GM18873 (cell line): ENCODE measurements around the gene MICAL3.

ENCODE experiments used
- ATAC-seq: cut with Tn5 transposase; IDR thresholded peaks from one replicate; pipeline ENCODE4 v1.9.1; 2021; ENCODE audit warnings: mild to moderate bottlenecking, moderate library complexity, moderate number of reproducible peaks; ENCODE audit not compliant: unreplicated experiment, low FRiP score

Gene MICAL3

DNA sequence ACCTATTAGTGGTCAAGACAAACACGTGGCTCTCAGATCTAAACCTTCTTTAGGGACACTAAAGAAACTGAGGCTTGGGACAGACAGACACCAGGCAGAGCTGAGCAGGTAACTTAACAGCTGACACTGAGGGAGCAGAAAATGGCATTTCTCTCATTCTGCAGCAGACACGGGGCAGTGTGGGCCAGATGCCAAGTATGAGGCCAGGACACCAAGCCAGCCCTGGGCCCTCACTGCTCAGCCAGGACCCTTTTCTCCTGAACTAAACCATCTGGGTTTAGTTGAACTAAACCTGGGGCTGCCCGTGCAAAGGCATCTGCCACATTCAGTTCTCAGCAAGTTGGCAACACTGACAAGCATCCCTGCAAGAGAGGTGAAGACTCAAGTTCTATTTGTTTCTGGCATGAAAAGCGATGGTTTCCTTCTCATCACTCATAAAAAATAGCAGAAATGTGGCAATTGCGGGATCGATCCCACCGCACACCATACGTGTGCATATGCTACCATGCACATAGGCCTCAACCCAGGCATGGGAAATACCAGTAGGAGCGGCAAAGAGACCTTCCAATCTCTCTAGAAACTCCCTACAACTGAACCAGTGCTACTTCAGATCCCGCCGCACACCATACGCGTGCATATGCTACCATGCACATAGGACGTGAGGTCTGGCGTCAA lies 150.0 kb downstream of the MICAL3 start:
- ATAC-seq = no peak

DNA sequence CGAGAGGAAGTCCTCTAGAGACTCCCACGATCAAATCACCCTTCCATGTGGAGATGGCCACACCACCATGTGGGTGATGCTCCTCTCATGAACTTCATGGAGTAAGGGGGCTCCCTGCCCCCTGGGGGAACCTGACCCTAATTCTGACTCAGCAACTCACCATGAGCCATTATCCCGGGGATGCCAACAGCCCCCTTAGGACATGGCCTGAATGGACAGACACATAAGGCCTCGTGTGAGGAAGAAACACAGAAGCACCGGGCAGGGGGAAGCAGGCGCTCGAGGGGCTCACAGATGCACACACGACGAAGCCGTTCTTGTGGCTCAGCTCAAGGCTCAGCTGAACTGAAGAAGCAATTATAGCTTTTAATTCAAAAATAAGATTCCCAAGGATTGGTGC lies 150.6 kb downstream of the MICAL3 start:
- no peak for ATAC-seq

DNA sequence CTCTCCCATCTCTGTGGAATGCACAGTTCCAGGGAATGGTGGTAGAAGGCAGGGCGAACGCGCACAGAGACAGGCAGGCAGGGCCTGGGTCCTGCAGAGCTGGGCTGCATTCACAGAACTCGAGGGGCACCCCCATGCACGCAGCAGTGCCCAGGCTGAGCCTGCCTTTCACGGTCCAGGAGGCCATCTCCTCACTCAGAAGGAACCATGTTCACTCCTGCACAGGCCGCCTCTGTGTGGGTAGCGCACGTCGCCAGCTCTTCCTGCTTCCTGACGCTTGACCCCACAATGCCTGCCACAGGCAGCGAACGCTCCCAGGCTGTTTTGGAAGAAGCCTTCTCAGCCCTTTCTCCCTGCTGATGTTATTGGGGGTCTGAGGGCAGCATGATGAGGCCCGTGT lies 151.2 kb downstream of the MICAL3 start:
- no peak for ATAC-seq

DNA sequence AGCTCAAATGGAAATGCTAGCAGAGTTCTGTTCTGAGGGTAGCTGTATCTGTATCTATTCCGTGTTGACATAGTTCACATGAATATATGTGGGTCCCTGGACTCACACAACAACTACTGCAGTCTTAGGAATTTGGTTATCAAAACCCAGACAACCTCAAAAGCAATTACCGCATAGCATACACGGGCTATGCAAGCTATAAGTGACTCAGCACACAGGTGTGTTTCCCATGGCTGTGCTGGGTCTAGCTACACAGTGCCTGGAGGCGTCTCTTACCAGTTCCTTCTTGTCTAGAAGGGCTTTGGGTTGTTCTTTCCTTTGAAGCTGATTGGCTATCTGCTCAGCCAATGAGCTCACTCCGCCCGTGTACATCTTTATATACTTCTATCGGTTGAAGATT lies 151.9 kb downstream of the MICAL3 start:
- ATAC-seq = no peak

DNA sequence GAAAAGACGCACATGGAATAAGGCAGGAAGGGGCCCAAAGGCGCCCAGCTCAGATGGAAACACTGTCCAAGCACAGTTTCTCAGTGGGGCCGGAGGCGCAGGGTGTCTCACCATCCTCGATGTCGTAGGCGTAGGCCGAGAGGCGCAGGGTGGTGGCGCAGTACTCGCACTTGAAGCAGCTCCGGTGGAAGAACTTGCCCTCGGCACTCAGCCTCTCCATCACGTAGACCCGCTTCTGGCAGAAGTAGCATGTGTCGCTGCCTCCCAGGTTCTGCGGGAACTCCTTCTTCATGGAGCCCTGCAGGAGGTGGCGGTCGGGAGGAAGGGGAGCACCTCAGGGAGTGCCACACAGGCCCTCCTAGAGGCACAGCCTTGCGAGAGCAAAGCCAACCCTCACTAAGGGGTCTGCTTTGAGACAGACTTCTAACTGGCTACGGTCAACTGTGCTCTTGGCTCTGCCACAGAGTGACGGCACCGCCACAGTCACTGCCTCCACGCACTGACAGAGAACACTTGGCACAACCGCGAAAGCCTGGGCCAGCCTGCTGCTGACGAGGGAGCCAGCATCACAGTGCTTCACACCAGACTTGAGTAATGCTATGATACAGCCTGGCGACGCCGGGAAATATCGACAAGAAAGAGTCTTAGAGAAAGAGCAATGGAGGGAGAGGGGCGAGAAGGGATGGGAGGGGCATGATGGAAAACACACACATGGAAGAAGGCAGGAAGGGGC lies 152.5 kb downstream of the MICAL3 start:
- ATAC-seq = no peak

DNA sequence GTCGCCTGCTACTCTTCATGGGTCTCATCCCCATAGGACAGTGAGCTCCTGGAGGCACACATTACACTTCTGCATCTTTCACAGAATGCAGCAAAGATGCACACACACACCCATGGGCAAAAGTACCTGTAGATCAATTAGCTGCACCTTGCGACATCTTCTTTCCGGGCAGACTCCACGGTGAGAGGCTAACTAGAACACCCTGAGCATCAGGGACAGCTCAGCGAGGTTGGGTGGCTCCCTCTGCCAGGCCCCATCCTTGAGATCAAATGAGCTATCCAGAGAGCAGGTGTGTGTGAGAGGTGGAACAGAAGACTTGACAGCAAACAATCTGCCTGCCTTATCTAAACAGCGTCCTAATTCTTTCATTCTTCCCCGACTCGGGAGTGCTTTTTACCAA lies 154.0 kb downstream of the MICAL3 start:
- no peak for ATAC-seq

DNA sequence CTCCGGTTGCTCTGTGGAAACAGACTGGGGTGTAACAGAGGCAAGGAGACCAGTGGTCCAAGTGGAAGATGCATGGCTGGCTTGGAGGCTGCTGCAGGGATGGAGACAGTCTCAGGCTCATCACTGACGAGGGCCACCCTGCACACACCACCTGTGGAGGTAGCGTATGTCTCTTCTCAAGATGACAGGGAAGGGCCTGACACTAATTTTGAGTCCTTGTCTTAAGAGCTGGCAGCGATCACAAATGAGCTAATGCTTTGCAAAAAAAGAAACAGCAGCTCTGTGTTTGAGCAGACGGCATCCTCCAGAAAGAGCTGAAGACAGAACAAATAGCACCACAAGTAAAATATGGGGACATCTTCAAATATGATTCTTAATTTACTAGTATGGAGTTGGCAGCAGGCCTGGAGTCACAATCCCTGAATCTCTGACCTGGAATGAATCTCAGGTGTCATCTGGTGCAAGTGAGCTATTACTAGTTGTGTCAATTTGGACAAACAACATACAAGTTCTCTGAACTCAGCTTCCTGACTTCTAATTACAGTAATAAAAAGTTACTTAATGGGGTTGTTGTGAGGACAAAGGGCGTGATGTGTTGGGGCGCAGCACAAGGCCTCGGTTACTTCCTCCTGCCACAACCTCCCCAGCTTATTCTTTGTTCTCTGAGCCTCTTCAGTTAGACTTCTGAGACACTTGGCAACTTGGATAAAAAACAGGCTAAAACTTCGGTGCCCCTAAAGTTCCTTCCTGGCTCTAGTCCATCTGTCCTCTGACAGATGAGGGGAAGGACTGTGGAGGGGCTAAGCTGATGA lies 154.9 kb downstream of the MICAL3 start:
- no peak for ATAC-seq

DNA sequence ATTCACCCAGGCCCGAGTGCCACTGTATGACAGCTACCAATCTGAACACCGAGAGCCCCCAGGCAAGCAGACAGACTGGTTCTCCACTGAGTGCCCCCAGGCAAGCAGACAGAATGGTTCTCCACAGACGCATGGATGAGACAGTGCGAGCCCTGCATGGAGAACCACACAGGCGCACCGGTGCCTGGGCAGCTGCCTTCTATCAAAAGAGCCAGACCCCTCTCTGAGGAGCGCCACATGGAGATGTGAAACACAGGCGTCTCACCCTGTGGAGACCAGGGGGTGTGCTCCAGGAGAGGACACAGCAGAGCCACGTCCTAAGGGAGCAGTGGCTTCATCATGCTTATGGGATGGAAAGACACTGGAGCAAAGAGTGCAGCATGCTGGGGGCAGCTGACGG lies 155.6 kb downstream of the MICAL3 start:
- ATAC-seq = no peak

DNA sequence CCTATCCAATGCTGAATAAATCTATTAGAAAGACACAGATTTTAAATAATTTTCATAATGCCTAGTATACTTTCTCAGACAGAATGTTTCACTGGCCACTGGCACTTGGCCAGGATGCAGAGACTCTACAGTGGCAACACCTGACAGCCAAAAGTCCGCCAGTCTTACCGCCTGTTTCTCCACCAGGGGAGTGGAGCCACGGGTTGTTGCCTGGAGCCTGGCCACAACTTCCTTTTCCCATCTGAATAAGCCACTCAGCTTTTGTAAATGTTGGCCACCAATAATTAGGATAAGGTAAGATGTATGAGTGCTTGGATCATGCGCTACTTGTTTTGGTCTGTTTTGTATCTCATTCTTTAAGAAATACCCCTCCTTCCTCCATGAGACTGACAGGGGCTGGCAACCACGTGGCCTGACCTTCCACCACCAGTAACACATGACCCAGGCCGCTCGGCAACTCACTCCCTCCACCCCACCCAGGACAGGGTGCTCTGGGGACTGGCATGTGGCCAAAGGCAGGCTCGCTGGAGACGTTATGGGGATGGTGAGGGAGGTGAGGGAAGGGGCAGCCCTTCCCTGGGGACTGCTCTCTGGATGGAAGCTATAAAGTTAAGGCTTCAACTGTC lies 157.1 kb downstream of the MICAL3 start:
- ATAC-seq = no peak

DNA sequence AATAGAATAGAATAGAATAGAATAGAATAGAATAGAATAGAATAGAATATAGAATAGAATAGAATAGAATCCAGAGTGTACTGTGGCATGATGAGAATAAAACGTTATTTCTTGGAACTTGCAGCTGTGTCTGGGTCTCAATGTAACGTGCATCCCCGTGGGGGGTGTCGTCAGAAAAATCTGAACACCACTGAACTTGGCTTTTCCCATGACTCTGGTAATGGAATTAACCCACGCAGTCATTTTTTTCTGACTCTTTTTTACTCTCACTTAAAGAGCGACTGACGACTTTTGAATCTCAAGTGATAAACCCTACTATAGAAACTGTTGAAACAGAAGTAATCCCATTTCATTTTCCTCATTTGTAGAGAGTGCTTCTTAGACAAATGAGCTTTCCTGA lies 157.7 kb downstream of the MICAL3 start:
- no peak for ATAC-seq

DNA sequence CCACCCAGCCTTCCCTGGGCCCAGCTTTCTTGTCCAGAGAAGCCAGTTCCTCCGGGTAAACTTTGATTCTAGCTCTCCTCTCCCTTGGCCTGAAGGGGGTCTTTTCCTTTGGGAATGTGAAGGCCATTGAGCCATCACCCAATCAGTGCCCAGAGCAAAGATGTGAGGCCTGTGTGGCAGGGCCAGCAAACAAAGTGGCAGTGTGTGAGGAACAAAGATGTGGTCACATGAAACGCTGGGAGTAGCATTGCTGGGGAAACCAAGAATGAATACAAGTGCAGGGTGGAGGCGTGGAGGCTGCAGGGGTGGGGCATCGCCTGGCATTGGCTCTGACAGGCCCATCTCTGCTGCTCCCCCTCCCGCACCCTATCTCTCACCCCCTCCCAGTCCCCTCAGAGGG lies 158.2 kb downstream of the MICAL3 start:
- no peak for ATAC-seq

DNA sequence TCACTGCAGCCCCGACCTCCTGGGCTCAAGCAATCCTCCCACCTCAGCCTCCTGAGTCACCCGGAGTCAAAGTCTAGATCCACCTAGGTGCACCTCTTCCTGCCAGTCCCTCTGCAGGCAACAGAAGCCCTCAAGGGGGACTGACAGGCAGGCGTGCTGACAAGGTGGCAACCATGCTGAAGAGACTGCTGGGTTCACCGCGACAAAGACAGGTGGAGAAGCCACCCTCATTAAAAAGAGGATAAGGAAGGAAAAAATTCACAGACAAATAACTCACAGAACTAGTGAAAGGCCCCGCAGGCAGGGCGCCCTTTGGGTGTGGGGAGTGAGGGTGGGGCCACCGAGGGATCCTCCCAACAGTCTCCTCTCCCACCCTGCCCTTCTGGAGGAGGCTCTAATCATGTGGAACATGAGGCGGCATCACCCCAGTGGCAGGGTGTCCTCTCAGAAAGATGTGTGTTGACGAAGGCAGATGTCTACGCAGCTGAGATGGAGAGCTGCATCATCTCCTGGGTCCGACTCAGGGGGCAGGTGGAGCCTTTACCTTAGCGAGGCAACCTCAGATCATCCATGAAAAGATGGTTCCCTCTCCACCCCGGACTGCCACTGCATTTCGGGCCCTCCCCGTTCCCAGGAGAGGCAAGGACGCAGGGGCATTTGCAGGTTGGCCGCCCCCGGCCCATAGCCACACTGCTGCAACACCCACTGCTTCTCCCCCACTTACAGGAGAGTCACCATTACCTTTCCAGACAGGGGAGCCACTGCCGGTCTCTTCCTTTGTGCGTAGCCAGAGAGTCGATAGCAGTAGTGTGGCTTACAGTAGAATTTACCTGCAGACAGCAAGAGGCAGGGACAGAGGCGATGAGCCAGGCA lies 158.9 kb downstream of the MICAL3 start:
- no peak for ATAC-seq

DNA sequence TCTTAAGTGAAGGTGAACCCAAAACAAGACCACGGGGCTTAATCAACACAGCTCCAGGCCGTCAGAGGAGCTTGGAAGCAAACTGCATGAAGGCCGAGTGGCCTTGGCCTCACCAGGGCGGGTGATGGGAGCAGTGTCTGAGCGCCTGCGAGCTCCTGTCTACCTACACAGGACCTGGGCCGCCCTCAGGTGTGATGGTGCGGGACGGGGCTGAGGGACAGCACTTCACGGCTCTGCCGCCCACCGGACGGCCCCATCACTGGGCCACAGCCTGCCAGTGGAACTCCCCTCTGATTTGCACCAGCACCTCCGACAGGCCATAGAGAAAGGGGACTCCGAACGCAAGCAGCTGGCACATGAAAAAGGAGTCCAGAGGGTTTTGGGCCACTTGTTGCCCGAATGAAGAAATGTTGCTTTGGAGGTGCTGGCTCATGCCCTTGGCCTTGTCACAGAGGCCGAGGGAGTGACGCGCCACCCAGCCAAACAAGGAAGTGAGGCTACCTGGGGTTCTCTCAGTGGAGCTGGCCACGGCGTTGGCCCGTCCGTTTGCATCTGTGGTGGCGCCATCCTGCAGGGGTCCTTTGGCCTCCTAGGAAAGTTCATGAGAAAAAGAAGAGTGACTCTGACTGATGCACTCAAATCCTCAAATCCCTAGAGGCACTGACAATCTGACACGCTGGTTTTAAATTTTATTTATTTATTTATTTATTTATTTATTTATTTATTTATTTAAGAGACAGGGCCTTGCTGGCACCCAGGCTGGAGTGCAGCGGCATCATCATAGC lies 159.8 kb downstream of the MICAL3 start:
- ATAC-seq = no peak

DNA sequence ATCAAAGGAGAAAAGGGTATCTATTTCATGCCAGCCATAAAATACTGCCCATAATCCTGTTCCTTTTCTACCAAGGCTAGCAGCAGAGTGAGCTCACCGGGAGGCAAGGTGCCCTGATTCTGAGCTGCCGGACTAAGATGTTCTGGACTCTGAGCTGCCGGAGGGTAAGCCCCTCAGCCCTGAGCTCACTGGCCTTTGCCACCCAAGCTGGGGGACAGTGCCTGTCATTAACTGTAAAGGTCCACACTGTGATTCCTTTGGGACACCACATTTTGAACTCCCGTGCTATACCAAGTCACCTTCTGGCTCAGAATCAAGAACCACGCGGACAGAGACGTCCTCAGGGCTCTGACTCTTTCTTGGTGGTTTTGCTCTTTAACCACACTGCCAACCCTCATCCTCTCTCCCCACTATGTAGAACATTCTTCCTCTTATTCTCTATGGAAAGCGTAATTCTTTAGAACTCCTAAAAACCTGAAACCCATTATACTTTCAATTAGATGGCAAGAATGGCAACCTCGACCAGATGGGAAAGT lies 161.6 kb downstream of the MICAL3 start:
- ATAC-seq = no peak

DNA sequence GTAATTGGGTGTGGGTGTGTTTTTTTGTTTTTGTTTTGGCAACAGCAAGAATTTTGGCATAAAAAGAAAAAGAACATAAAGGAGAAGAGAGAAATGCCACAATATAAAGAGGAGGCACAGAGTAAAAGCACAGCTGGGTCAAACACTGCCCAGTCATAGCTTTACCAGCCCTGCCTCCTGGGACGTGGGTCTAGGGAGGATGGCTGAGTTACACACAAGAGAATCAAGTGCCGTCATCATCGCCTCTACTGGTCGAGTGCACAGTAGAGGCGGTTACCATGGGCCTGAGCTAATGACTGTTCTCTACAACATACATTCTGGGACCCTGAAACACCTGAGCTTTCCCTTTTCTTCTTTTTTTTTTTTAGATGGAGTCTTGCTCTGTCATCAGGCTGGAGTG lies 162.5 kb downstream of the MICAL3 start:
- no peak for ATAC-seq

DNA sequence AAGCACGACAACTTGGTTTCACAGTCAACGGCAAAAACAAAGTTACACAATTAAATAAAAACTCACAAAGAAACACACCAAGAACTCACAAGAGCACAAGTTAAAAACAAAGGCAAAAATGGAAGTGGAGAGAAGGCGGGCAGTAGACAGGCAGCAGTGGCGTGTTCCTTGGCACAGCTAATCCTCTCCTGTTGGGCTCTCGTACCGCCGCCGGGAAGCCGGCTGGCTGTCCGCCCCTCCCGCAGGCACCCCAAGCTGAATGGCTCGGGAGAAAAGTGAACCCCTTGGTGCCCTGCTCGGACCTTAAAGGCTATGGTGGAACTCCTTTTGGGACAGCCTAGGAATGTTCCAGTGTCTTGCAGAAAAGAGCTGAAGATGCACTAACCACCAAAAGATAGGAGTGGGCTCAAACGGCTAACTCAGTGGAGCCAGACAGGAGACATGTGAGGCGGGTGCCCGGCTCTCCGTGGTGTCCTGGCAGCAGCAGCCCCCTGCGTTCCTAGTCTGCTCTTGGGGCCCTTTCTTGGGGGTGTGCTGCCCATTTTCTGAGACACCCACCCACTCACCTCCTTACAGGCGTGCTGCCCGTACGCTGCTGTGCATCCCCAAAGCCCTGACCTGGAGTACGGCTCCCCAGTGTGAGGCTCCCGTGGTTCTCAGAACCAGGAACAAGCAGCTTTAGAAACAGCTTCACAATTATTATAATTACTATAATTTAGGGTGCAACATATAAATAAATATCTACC lies 164.0 kb downstream of the MICAL3 start:
- no peak for ATAC-seq

DNA sequence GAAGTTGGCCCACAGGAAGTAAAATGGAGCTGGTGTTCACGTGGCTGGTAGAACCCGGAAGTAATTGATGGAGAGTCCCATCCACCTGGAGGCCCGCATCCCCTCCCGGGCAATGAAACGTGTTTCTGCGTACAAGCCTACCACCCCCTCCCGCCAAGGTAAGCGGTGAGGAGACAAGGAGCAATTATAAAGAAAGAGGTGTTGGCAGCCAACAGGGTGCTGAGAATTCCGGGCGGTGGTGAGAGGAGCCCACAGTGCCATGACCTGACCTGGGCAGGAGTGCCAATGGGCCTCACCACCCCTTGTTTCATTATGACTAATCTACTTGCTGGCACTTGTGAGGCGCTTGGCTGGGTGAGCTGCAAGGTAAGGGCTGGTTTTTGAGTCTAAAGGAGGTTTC lies 166.3 kb downstream of the MICAL3 start:
- no peak for ATAC-seq

DNA sequence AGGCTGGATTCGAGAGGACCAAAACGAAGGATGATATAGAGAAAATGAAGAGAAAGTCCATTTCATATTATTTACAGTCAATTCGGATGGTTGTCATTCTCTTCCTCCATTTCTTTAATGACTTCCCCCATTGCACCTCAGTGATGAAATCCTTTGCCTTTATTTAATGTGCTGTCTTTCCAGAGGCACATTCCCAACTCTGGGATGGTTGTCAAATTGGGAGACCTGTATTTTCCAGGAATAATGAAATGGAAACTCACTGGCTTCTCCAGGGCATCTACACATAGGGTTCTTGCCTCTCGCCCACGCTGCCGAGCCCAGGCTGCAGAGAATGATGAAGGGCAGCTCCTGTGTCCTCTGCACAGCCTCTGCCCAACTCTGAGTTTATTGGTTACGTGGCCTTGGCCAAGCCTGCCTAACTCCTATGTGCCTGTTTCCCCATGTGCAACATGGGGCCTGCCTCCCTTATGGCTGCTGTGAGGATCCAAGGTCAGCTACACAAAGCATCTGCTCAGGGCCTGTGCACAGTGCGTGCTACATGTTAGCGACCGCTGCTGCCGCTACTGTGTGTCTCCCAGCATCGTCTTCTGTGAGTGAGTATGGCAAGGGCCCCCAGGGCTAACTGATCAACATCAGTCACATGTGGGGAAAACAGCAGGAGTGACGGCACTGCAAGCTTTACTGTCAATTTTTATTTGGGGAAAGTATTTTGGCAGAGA lies 168.6 kb downstream of the MICAL3 start:
- ATAC-seq = no peak
